CD4-positive, alpha-beta T cell treated with Interleukin-4 for 4 hours (primary cell): ENCODE results near the gene TDRD12.

ENCODE experiments used
- DNase-seq: peaks from one replicate; pipeline ENCODE4 v3.0.0-alpha.2; 2020

TDRD12 gene

DNA sequence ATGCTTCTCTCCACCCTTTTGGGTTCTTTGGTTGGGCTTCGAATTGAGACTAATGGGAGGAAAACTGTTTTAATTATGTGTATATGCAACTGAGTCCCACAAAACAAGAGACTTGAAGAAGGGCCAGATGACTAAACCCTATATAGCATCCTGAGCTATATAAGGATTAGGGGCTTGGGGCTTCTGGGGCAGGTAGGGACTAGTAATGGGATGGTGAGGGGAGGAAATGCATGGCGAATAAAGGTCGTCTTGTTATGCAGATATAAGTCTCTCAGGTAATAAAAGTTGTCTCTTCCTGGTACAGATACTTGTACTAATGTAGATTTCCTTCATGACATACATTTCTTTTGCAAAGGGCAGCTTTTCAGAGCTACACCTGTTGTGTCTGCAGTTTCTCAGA is 152.8 kb downstream of the TDRD12 start:
- no peak for DNase-seq

DNA sequence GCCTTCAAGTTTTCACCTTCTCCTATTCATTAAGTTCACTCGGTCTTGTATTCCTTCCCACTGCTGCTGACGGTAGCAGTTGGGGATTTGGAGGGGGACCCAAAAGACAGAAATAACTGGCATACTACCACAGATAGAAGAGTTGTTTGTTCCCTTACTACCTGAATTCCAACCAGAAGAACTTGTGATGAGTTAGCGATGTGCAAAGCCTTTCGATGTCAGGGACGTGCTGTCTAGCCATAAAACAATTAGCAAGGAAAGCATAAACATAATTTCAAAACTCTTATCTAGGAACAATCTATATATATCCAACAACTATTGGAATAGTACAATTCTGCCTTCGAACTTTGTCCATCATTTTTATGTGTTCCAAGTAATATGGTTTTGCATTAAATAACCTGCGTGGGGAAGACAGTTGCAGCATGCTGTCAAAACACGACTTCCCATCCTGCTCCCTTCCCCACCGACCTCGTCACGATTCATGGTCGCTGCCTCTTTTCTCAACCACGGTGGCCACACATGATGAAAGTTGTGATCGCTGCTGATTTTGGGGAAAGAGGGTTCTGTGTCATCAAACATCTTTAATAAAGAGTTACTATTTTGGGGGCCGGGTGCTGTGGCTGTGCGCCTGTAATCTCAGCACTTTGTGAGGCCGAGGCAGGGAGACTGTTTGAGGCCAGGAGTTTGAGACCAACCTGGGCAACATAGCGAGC is 153.8 kb downstream of the TDRD12 start:
- DNase-seq: no peak

GRCh38 chr19:32874605-32875004 is 155.0 kb downstream of the TDRD12 start:
- DNase-seq: no peak

- DNase-seq: no peak
Measured at GRCh38 chr19:32875428-32875827, 155.9 kb downstream of the TDRD12 start.

- no peak for DNase-seq
Measured at GRCh38 chr19:32876236-32876918, 156.8 kb downstream of the TDRD12 start.

- no peak for DNase-seq
Measured at GRCh38 chr19:32876919-32877285, 157.3 kb downstream of the TDRD12 start.
